Skeletal muscle satellite cell (primary cell): ENCODE results near the gene NR3C1.
"Not testable (repeated sequence)": the region's sequence is repeated elsewhere in the genome, so short reads cannot be mapped to it uniquely, and the experiment has no call there.

Source experiments
- H3K27me3 ChIP-seq: 2 replicates; pipeline ENCODE4 v1.7.0; 2013; ENCODE audit warnings: low read length; ENCODE audit not compliant: control insufficient read depth, insufficient read depth
- H3K36me3 ChIP-seq: 2 replicates; pipeline ENCODE4 v1.7.0; 2013; ENCODE audit warnings: mild to moderate bottlenecking, control low read depth, low read length; ENCODE audit not compliant: insufficient read depth
- H3K4me1 ChIP-seq: 2 replicates; pipeline ENCODE4 v1.7.0; 2013; ENCODE audit warnings: low read length; ENCODE audit not compliant: control insufficient read depth, insufficient read depth
- H3K4me2 ChIP-seq: 2 replicates; pipeline ENCODE4 v1.7.0; 2013; ENCODE audit warnings: mild to moderate bottlenecking, low read length
- H3K4me3 ChIP-seq: 2 replicates; pipeline ENCODE4 v1.7.0; 2013; ENCODE audit warnings: low read length
- H3K9ac ChIP-seq: 2 replicates; pipeline ENCODE4 v1.7.0; 2013; ENCODE audit warnings: mild to moderate bottlenecking, low read depth, low read length, moderate library complexity
- H3K9me3 ChIP-seq: replicated peaks from 2 replicates; pipeline ENCODE4 v1.7.0; 2013; ENCODE audit warnings: mild to moderate bottlenecking, control low read depth, low read length

NR3C1 gene

GRCh38 chr5:143340891-143341685 lies 62.4 kb downstream of the NR3C1 start:
- peaks cover 20% of the 10 kb centered on the region for H3K4me1 ChIP-seq
- no peak overlapping the region for H3K4me2 ChIP-seq
- no peaks in the 10 kb centered on the region for H3K9me3 ChIP-seq
- no peak overlapping the region for H3K9ac ChIP-seq
- H3K27me3 ChIP-seq = no peaks in the 10 kb centered on the region
- no peaks in the 10 kb centered on the region for H3K36me3 ChIP-seq
- no peak overlapping the region for H3K4me3 ChIP-seq

DNA sequence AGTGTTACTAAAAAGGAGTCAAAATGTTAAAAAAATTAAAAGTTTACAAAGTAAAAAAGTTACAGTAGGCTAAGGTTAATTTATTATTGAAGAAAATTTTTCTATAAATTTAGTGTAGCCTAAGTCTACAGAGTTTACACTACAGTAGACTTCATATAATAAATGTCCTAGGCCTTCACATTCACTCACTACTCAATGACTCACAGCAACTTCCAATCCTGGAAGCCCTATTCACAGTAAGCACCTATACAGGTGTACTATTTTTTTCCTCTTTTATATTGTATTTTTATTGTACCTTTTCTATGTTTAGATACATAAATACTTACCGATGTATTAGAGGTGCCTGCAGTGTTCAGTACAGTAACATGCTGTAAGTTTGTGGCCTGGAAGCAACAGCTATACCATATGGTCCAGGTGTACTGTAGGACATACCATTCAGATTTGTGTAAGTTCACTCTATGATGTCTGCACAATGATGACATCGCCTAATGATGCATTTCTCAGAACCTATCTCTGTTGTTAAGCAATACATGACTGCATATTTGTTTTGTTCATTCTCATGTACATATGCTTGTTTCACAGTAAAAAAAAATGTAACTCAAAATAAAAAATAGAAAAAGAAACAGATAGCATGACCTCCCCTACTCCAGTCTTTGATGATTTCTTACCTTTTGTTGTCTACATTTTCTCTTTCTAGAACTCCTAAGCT lies 64.7 kb downstream of the NR3C1 start:
- Histone ChIP-seq H3K36me3 (no peaks in the 10 kb centered on the region), H3K9ac (no peak overlapping the region), H3K4me1 (peaks cover 23% of the 10 kb centered on the region), H3K4me3 (no peak overlapping the region), H3K4me2 (no peak overlapping the region), H3K27me3 (no peaks in the 10 kb centered on the region), H3K9me3 (no peaks in the 10 kb centered on the region)

DNA sequence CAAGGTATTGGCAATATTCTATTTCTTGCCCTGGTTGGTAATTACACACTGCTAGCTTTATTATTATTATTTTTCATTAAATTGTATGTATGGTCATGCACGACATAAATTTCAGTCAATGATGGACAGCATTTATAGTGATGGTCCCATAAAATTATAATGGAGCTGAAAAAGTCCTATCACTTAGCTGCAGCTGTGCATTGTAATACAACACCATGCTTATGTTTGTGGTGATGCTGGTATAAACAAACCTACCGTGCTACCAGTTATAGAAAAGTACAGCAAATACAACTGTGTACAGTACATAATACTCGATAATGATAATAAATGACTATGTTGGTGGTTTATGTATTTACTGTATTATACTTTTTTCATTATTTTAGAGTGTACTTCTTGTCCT lies 65.5 kb downstream of the NR3C1 start:
- H3K4me3 ChIP-seq = no peak overlapping the region
- H3K4me2 ChIP-seq = no peak overlapping the region
- no peaks in the 10 kb centered on the region for H3K36me3 ChIP-seq
- no peaks in the 10 kb centered on the region for H3K27me3 ChIP-seq
- H3K9me3 ChIP-seq = no peaks in the 10 kb centered on the region
- H3K9ac ChIP-seq = no peak overlapping the region
- peaks cover 23% of the 10 kb centered on the region for H3K4me1 ChIP-seq

- no peaks in the 10 kb centered on the region for H3K27me3 ChIP-seq
- no peak overlapping the region for H3K4me3 ChIP-seq
- peaks cover 17% of the 10 kb centered on the region for H3K4me1 ChIP-seq
- H3K36me3 ChIP-seq = no peaks in the 10 kb centered on the region
- H3K9me3 ChIP-seq = no peaks in the 10 kb centered on the region
- H3K4me2 ChIP-seq = no peak overlapping the region
- H3K9ac ChIP-seq = no peak overlapping the region
Observed at GRCh38 chr5:143336485-143336884, 67.0 kb downstream of the NR3C1 start.

GRCh38 chr5:143334903-143335302 lies 68.6 kb downstream of the NR3C1 start:
- no peaks in the 10 kb centered on the region for H3K9me3 ChIP-seq
- no peak overlapping the region for H3K9ac ChIP-seq
- H3K27me3 ChIP-seq = no peaks in the 10 kb centered on the region
- H3K4me3 ChIP-seq = no peak overlapping the region
- peaks cover 11% of the 10 kb centered on the region for H3K4me1 ChIP-seq
- no peak overlapping the region for H3K4me2 ChIP-seq
- no peaks in the 10 kb centered on the region for H3K36me3 ChIP-seq

DNA sequence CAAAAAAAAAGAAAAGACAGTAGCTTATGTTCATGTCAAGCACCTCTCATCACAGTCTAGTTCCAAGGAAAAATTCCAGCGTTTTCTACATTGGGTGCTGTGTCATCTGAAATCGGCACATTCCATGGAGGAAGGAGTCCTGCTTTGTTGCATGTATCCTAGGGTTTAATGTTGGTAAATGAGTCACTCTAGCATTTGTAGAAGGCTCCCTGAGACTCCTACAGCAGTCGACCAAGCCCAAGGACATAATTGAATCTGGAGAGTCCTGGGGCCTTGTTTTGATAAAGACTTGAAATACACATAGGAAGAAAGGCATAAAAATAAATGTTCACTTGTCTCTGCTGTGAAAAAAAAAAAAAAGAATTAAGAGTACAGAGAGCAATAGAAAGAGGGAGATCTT lies 69.1 kb downstream of the NR3C1 start:
- H3K4me2 ChIP-seq, H3K4me3 ChIP-seq, H3K9me3 ChIP-seq, H3K9ac ChIP-seq, H3K36me3 ChIP-seq, H3K27me3 ChIP-seq: not testable (repeated sequence)
- peaks cover 11% of the 10 kb centered on the region for H3K4me1 ChIP-seq

DNA sequence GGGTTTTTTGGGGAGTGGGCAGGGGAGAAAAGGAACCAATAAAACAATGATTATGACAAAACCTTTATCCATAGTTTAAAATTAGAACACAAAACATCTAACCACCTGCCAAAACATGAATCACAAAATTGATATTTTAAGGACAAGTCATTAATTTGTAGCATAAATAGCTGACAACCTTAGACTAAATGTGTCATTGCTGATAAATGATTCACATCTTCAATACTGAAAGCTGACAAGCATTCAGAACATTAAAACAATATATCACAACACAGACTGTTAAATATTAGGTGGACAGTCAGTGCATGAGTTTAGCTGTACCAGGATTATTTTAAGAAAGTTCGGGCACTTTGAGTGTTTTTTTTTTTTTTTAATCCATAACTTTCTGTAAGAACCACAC lies 71.5 kb downstream of the NR3C1 start:
- H3K27me3 ChIP-seq = no peaks in the 10 kb centered on the region

GRCh38 chr5:143329843-143330242 lies 73.6 kb downstream of the NR3C1 start:
- peaks cover 11% of the 10 kb centered on the region for H3K4me1 ChIP-seq
- H3K9me3 ChIP-seq = no peaks in the 10 kb centered on the region
- H3K36me3 ChIP-seq = no peaks in the 10 kb centered on the region
- H3K27me3 ChIP-seq = no peaks in the 10 kb centered on the region
- H3K4me2 ChIP-seq = peak overlapping the region; percentile 39
- H3K4me3 ChIP-seq = no peak overlapping the region
- H3K9ac ChIP-seq = no peak overlapping the region

More for the DNA sequence above, 71.5 kb downstream of the NR3C1 start:
- Histone ChIP-seq H3K36me3 (no peaks in the 10 kb centered on the region), H3K9ac (no peak overlapping the region), H3K4me3 (no peak overlapping the region), H3K9me3 (no peaks in the 10 kb centered on the region), H3K4me1 (peaks cover 11% of the 10 kb centered on the region), H3K4me2 (no peak overlapping the region)

DNA sequence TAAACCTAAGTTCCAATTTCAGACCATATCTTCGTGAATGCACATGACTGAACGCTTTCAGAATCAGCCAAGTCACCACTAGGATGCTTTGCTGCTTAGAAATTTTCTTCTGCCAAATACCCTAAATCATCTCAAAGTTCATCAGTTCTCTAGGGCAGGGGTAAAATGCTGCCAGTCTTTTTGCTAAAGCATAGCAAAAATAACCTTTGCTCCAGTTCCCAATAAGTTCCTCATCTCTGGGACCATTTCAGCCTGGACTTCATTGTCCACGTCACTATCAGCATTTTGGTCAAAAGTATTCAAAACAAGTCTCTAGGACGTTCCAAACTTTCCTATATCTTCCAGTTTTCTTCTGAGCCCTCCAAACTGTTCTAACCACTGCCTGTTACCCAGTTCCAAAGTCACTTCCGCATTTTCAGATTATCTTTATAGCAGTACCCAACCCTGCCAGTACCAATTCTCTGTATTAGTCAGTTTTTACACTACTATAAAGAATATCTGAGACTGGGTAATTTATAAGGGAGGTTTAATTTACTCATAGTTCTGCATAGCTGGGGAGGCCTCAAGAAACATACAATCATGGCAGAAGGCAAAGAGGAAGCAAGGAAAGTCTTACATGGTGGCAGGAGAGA lies 74.8 kb downstream of the NR3C1 start:
- Histone ChIP-seq H3K4me3 (no peak overlapping the region), H3K36me3 (no peaks in the 10 kb centered on the region), H3K4me1 (peaks cover 8% of the 10 kb centered on the region), H3K9me3 (no peaks in the 10 kb centered on the region), H3K27me3 (no peaks in the 10 kb centered on the region), H3K4me2 (no peak overlapping the region), H3K9ac (no peak overlapping the region)

DNA sequence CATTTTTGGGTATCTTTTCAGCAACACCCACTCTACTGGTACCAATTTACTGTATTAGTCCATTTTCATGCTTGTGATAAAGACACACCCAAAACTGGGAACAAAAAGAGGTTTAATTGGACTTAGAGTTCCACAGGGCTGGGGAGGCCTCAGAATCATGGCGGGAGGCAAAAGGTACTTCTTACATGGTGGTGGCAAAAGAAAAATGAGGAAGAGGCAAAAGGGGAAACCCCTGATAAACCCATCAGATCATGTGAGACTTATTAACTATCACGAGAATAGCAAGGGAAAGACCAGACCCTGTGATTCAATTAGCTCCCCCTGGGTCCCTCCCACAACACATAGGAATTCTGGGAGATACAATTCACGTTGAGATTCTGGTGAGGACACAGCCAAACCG lies 78.4 kb downstream of the NR3C1 start:
- H3K36me3 ChIP-seq, H3K9me3 ChIP-seq, H3K4me2 ChIP-seq, H3K9ac ChIP-seq, H3K4me3 ChIP-seq, H3K4me1 ChIP-seq, H3K27me3 ChIP-seq: not testable (repeated sequence)

GRCh38 chr5:143322931-143323630 lies 80.4 kb downstream of the NR3C1 start:
- peak overlapping the region; percentile 33 for H3K9ac ChIP-seq
- H3K36me3 ChIP-seq, H3K9me3 ChIP-seq, H3K27me3 ChIP-seq, H3K4me3 ChIP-seq: not testable (repeated sequence)
- peaks cover 20% of the 10 kb centered on the region for H3K4me1 ChIP-seq
- peak overlapping the region; percentile 46 for H3K4me2 ChIP-seq
